ENCODE results near the gene MYL5. TPM values are rescaled to one million over a fixed set of nuclear protein-coding genes. Genes with fewer than 3 reads are reported as not detected.

Gene MYL5
- polyA plus RNA-seq, 2 of the 4 experiments (the other 2 are of a cell fraction), result 8.0 to 8.3 TPM

- TF ChIP-seq FOXS1 (CRISPR knock-in tag; IDR thresholded peaks at IDR 0.05) (no peak), EHMT2 (IDR thresholded peaks at IDR 0.05; ENCODE audit: low read depth) (no peak), RAD21 (conservative IDR thresholded peaks at IDR 0.05 in 1 of 2, IDR thresholded peaks at IDR 0.05 in 1 of 2) (no peak), CTCF (IDR thresholded peaks at IDR 0.05) (no peak), RCOR1 (IDR thresholded peaks at IDR 0.05; ENCODE audit: low read depth, low read length) (no peak), HOXA7 (CRISPR knock-in tag; IDR thresholded peaks at IDR 0.05) (no peak), HDAC2 (IDR thresholded peaks at IDR 0.05) (no peak), CHD2 (IDR thresholded peaks at IDR 0.05; ENCODE audit: low read length, partially characterized antibody) (no peak), GATA3 (IDR thresholded peaks at IDR 0.05; ENCODE audit: borderline replicate concordance) (no peak), FOSL2 (IDR thresholded peaks at IDR 0.05) (no peak), FOSL2 (CRISPR knock-in tag; IDR thresholded peaks at IDR 0.05) (no peak), RFX5 (IDR thresholded peaks at IDR 0.05) (no peak), MYC (IDR thresholded peaks at IDR 0.05; ENCODE audit: borderline replicate concordance, low read length) (no peak), REST (IDR thresholded peaks at IDR 0.05) (no peak), HOXB5 (CRISPR knock-in tag; IDR thresholded peaks at IDR 0.05) (no peak)
- TF ChIP-seq, protein P1, sequence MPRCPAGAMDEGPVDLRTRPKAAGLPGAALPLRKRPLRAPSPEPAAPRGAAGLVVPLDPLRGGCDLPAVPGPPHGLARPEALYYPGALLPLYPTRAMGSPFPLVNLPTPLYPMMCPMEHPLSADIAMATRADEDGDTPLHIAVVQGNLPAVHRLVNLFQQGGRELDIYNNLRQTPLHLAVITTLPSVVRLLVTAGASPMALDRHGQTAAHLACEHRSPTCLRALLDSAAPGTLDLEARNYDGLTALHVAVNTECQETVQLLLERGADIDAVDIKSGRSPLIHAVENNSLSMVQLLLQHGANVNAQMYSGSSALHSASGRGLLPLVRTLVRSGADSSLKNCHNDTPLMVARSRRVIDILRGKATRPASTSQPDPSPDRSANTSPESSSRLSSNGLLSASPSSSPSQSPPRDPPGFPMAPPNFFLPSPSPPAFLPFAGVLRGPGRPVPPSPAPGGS (IDR thresholded peaks at IDR 0.05), result no peak
- Histone ChIP-seq H3K4me3 (no peak overlapping the region), H3K27ac (no peak overlapping the region), H3K4me2 (no peak overlapping the region), H3K9me3 (no peaks in the 10 kb centered on the region; the same call in 2 of the 3 replicates), H3K4me1 (no peaks in the 10 kb centered on the region)
- no peak for ATAC-seq
- ChIA-PET CTCF (no interaction called here), POLR2A (interaction anchor here (1.5 kb wide), 1 partner anchor 11 kb away, joined by 4 read pairs; the partner anchor contains the start of genes ATP5ME and MYL5)
- WGBS (ENCODE audit: missing lambda C conversion rate), result 29% methylated on average over 17 of the region's 80 CpGs
- FAIRE-seq, result no peak
- no peak for DNase-seq (ENCODE audit: low read depth in 1 of 2, low spot score in 1 of 2)
These were observed 10.6 kb upstream of the MYL5 start for GRCh38 chr4:663438-664428.

GRCh38 chr4:664713-665231 is 9.6 kb upstream of the MYL5 start:
- CTCF ChIA-PET, result no interaction called here
- no peak overlapping the region for H3K4me2 ChIP-seq
- DNase-seq (ENCODE audit: low read depth in 1 of 2, low spot score in 1 of 2), result no peak
- no peaks in the 10 kb centered on the region; the same call in 2 of the 3 replicates for H3K9me3 ChIP-seq
- FAIRE-seq, result no peak
- no peak overlapping the region for H3K27ac ChIP-seq
- no peaks in the 10 kb centered on the region for H3K4me1 ChIP-seq
- WGBS (ENCODE audit: missing lambda C conversion rate), result 89% methylated on average over 10 of the region's 24 CpGs
- ATAC-seq, result no peak
- H3K4me3 ChIP-seq, result no peak overlapping the region
- POLR2A ChIA-PET, result interaction anchor here (1.5 kb wide), 1 partner anchor 10 kb away, joined by 4 read pairs; the partner anchor contains the start of genes ATP5ME and MYL5
- TF ChIP-seq CBX2 (IDR thresholded peaks at IDR 0.05; ENCODE audit: borderline replicate concordance, low read depth) (no peak), EP300 (IDR thresholded peaks at IDR 0.05) (no peak), RNF2 (IDR thresholded peaks at IDR 0.05; ENCODE audit: borderline replicate concordance, low read depth) (no peak), FOSL2 (IDR thresholded peaks at IDR 0.05) (no peak), FOSL2 (CRISPR knock-in tag; IDR thresholded peaks at IDR 0.05) (no peak), RCOR1 (IDR thresholded peaks at IDR 0.05; ENCODE audit: low read depth, low read length) (no peak), CTCF (IDR thresholded peaks at IDR 0.05) (no peak), CHD4 (IDR thresholded peaks at IDR 0.05; ENCODE audit: borderline replicate concordance) (no peak), TP53 (CRISPR knock-in tag; IDR thresholded peaks at IDR 0.05) (no peak), POLR2A (IDR thresholded peaks at IDR 0.05; ENCODE audit: low read length) (no peak), KDM1A (IDR thresholded peaks at IDR 0.05; ENCODE audit: low read depth) (no peak), ZSCAN20 (CRISPR knock-in tag; IDR thresholded peaks at IDR 0.05) (no peak), MAFK (IDR thresholded peaks at IDR 0.05; ENCODE audit: partially characterized antibody) (no peak)
- TF ChIP-seq, protein P2, sequence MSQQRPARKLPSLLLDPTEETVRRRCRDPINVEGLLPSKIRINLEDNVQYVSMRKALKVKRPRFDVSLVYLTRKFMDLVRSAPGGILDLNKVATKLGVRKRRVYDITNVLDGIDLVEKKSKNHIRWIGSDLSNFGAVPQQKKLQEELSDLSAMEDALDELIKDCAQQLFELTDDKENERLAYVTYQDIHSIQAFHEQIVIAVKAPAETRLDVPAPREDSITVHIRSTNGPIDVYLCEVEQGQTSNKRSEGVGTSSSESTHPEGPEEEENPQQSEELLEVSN (IDR thresholded peaks at IDR 0.05; ENCODE audit: borderline replicate concordance, low read depth), result no peak
